ENCODE results near the gene CDC45.

CDC45 gene

DNA sequence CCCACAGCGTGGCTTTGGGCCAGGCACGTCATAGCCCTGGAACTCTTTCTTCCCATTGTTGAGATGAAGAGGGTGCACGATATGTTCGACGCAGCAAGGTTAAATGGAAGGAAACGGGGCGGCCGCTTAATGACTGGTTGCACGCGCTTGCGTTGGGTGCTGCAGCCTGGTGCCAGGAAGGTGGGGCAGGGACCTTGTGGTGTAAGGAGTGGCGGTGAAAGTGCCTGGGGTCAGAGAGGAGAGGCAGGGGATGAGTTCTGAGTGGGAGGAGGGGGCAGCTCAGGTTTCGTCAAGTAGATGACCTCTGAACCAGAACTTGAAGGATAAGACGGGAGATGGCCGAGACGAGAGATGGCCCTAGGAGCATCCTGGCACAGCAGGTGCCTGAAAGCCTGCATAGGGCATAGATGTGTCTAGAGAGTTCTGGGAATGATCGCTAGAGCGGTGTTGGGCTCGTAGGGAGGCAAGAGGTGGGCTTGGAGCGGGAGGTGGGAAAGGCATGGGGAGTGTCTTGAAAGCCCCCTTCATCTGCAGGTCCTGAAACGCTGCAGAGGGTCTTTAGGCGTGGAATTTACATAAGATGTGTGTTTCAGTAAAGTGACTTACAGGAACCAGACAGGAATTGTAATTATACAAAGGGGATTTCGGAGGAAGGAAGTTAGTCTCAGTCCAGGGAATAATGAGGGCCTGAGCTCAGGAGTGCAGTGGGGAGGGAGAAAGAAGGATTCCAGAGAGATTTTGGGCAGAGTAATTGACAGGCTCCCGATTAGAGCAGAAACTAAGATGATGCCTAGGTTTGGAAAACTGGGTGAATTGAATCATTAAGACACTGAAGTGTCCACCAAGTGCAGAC is 87.7 kb downstream of the CDC45 start:
- no peak for DNase-seq

DNA sequence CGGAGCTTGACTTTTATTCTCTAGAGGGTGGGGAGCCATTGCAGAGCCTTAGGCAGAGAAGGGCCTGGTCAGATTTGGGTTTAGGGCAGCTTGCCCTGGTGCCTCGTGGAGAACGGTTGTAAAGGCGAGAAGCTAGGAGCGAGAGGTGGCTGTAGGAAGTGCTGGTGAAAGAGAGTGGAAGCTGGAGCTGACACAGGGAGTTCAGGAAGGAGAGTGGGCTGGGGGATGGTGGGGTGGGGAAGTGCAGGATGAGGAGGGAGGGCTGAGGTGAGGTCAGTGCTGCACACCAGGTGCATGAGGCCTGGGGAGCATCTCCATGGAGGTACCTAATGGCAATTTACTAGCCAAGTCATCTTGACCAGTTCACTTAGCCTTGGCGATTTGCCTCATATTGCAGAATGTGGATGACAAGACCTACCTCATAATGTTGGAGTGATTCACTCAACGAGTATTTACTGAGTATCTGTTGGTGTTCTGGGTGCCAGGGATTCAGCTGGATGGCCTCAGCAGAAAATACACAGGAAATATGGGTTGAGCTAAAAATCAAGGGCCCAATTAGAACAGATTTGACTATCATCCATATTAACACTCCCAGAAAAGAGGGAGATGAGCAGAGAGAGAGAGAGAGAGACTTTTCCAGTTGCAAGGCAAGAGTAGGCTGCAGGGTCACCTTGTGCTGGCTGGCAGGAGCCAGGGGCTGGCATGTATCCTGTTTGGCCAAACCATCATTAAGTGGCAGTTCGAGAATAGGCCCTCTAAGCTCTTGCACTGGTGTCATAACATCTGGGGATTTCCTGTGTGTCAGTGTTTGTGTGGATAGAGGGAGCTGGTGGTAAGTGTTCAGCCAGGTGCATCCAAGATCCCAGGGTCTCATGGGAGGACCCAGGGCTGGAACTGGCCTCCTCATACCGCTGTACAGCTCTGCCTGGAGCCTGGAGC is 88.9 kb downstream of the CDC45 start:
- DNase-seq, result no peak

DNA sequence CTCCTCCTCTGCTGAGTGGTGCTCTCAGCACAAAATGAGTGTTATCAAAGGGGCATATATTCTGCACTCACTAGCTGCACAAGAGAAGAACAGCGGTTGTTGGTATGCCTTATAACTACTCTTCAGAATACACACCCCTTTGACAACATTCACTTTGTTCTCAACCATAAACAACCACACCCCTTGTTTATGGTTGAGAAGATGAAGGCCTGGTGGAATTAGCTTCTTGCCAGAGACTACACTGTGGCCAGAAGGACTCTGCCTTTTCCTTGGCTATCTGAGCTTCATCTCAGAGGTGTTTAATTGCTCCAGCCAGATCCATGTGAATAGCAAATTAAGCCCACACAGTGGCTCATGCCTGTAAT is 89.5 kb downstream of the CDC45 start:
- DNase-seq, result no peak

DNA sequence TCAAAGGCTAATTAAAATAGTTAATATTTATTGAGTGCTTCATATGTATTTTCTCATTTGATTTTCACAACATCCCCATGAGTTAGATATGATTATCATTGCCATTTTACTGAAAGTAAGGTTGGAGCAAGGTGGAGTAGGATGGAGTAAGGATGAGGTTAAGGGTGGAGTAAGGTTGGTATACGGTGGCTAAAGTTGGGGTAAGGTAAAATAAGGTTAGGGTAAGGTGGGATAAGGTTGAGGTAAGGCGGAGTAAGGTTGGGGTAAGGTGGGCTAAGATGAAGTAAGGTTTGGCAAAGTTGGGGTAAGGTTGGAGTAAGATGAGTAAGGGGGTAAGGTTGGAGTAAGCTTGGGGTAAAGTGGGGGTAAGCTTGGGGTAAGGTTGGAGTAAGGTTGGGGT is 90.3 kb downstream of the CDC45 start:
- no peak for DNase-seq
